HG03135 (cell line): ENCODE results near the gene SPNS1.
"Not testable (repeated sequence)": the region's sequence is repeated elsewhere in the genome, so short reads cannot be mapped to it uniquely, and the experiment has no call there.

Experiments used
- ATAC-seq: cut with Tn5 transposase; IDR thresholded peaks from one replicate; pipeline ENCODE4 v1.9.1; 2021; ENCODE audit warnings: mild to moderate bottlenecking, moderate library complexity; ENCODE audit not compliant: unreplicated experiment

The SPNS1 gene

DNA sequence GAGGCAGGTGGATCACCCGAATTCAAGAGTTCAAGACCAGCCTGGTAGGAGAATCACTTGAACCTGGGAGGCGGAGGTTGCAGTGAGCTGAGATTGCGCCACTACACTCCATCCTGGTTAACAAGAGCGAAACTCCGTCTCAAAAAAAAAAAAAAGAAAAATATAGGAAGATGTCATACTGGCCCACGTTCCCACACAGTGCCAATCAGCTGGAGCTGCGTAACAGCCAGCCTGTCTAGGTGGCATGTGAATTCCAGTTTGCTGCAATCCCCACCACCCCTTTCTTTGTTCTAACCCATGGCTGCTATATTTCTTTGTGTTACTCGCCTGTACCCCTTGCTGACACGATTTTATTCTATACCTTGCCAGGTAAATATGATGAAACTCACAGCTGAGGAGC lies 16.4 kb upstream of the SPNS1 start:
- no peak for ATAC-seq

DNA sequence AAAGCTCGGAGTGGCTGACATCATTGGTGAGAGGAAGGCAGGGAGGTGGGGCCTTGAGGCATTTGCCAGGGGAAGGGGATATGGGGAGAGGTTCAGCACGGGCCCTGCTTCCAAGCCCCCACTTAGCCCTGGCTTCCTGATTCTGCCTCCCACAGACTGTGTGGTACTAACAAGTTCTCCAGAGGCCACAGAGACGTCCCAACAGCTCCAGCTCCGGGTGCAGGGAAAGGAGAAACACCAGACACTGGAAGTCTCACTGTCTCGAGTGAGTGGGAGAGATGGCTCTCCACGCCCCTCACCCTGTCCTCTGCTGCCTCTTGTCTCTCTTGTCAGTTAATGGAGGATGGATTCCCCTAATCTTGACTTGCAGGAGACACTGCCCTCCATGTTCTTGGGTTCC lies 15.7 kb upstream of the SPNS1 start:
- no peak for ATAC-seq

DNA sequence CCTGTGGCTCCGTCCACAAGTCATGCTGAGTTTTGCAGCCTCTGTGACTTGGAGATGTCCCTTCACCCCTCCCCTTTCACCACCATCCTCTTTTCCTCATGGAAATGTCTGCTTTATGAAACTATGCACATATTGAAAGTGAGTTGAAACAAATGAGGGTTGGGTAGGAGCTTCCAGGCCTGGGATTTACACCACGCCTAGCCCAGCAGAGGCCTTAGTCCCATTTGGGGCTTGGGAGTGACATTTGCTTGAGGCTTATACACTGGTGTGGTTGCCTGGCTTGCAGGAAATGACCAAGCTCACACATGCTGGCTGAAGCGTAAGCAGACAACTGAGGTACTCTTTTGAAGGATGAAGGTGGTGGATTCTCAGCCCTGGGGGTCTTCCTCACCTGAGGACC lies 10.5 kb upstream of the SPNS1 start:
- no peak for ATAC-seq

DNA sequence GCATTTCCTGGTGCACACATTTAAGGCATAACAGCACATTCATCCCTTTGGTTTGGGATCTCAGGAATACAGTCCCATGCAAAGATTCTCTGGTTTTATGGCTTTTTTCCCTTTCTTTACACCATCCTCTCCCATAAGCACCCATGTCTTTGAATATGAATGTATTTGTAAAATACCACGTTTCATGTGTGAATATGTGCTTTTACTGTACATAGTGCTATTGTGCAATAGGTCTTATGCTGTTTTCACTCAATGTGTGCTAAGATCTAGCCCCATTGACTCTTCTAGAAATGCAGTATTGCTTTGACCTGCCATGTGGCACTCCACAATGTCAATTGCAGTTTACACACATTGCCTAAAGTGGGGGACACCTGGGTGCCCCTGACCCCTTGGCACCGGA lies 10.1 kb upstream of the SPNS1 start:
- ATAC-seq = no peak

DNA sequence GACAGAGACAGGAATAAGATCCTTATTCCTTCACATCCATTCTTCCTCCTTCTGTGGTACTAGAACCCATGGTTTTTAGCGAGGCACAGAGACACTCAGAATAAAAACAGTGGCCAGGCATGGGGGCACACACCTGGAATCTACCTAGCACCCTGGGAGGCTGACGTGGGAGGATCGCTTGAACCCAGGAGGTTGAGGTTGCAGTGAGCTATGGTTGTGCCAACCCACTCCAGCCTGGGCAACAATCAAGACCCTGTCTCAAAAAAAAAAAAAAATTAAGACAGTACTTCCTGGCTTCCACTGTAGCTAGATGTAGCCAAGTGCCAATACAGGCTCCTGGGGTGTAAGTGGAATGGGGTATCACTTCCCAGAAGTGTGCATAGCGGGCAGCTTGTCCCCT lies 7.4 kb upstream of the SPNS1 start:
- no peak for ATAC-seq

DNA sequence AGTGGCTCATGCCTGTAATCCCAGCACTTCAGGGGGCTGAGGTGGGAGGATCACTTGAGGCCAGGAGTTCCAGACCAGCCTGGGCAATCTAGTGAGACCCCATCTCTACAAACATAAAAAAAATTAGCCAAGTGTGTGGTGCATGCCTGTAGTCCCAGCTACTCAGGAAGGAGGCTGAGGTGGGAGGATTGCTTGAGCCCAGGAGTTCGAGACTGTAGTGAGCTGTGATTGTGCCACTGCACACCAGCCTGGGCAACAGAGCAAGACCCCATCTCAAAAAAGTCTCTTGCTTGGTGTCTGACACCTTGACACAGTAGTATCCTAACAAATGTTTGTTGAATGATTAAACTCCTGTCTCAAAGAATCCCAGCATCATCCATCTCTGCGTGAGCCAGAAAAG lies 4.9 kb upstream of the SPNS1 start:
- ATAC-seq = not testable (repeated sequence)

DNA sequence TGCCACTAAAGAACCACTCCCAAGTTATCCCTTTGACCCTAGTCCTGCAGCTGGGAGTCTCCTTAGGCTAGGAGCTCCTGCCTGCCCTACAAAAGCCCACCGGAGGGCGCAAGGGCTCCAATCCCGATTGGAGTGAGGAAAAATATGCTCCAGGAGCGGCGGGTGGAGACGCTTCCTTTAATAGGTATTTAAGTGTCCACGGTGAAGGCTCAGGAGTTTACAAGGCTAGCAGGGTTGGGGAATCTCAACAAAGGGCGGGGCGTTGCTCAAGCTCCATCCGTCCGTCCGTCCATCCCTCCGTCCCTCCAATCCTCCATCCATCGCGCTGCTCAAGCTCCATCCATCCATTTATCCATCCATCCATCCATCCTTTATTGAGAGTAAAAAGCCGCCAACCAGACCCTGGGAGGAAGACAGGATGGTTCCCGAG lies 556 bp upstream of the SPNS1 start:
- no peak for ATAC-seq

DNA sequence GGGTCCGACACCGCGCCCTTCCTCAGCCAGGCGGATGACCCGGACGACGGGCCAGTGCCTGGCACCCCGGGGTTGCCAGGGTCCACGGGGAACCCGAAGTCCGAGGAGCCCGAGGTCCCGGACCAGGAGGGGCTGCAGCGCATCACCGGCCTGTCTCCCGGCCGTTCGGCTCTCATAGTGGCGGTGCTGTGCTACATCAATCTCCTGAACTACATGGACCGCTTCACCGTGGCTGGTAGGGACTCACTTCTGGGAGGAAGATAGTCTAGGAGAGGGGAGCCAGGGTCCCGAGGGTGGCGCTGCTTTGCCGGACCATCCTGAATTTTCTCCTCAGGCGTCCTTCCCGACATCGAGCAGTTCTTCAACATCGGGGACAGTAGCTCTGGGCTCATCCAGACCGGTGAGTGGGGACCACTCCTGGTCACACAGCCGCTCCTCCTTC lies 601 bp downstream of the SPNS1 start:
- ATAC-seq = peak; percentile 23

DNA sequence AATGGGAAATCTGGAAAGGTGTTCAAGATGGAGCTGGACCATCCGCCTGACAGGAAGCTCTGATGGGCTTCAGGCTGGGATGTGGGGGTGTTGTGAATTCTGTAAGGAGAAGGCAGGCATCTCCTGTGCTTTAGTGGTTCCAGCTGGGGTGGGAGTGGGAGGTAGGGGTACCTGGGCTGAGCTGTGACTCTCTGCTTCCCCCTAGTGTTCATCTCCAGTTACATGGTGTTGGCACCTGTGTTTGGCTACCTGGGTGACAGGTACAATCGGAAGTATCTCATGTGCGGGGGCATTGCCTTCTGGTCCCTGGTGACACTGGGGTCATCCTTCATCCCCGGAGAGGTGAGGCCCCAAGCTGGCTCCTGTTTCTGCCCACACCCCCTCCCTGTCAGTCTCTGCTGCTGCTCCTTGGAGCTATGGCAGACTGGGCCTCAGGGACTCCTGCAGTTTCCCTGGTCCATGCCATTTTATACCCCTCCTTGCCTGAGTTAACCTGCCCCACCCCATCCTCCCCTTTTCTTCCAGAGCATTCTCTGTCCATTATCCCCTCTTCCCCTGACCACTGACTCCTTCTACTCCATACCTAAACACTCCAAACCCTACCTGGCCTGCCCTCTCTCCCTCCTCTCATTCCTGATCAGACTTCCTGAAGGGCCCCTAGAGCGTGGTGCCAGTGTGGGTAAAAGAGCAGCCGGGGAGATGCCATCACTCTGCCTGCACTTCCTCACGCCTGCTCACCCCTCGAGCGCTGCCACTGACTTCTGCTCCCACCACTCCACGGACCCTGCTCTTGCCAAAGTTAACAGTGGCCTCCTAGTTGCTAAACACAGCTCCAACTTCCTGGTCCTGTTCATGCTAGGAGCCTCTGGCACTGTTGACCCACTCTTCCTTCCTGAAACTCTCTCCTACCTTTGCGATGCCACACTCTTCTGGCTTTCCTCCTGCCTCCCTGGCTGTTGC lies 3.4 kb downstream of the SPNS1 start:
- no peak for ATAC-seq

DNA sequence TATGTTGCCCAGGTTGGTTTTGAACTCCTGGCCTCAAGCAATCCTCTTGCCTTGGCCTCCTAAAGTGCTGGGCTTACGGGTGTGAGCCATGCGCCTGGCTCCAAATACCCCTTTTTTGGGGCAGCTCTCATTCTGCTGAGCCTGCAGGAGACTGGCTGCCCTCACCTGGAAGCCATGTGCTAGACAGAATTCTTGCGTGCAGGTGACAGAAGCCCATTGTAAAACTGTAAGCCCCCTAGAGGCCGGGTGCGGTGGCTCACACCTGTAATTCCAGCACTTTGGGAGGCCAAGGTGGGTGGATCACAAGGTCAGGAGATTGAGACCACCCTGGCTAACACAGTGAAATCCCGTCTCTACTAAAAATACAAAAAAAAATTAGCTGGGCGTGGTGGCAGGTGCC lies 5.8 kb downstream of the SPNS1 start:
- ATAC-seq = not testable (repeated sequence)

DNA sequence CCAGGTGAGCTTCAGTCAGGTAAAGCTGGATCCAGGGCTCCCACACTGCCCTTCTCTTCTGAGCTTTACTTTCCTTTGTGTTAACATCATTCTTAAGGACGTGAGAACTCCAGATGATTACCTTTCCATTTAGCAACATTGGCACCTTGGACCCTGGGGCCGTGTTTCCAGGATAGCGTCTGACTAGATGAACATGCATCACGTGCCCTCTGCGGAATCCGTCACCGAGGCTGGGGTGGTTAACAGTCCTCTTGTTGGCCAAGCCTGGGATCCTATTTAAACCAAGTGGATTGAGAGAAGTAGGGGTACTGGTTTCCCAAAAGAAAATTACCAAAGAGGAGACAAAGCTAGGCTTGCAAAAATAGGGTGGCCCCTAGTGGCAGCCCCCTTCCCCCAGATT lies 6.4 kb downstream of the SPNS1 start:
- ATAC-seq = no peak

DNA sequence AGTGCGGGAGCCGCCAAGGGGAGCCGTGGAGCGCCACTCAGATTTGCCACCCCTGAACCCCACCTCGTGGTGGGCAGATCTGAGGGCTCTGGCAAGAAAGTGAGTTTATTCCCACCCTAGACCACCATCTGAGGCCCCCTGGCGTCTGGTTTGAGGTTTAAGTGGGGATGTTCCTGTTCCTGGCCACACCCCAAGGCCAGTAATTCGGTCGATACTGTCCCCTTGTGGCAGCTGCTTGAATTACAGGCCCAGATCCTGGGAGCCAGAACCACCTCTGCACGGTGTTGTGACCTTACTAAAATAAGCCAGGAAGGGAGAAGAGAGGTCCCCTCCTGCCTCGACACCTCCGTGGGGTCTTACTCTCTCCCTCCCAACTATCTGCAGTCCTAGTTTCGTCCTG lies 6.9 kb downstream of the SPNS1 start:
- ATAC-seq = no peak

DNA sequence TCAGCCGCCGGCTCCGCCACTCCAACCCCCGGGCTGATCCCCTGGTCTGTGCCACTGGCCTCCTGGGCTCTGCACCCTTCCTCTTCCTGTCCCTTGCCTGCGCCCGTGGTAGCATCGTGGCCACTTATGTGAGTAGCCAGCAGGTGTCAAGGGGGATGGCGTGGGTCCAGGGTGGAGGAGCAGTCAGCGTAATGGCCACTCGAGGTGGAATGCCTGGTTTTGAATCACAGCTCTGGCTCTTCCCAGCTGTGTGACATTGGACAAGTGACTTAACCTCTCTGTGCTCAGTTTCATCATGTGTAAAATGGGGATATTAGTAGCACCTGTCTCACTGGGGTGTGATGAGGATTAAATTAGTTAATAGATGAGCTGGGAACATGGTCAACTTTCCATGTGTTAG lies 7.8 kb downstream of the SPNS1 start:
- ATAC-seq = no peak

DNA sequence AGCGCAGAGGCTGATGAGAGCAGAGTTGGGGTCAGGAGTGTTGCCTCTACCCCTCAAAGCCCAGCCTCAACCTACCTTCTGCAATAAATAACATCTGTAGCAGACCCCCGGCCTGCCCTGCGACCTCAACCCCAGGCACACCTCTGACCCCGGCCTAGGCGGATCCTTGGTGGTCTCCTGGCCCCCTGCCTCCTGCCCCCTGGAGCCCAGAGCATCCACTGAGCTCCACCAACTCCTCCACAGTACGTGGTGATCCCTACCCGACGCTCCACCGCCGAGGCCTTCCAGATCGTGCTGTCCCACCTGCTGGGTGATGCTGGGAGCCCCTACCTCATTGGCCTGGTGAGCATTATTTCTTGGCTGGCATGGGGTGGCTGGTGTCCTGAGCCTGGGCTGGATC lies 8.4 kb downstream of the SPNS1 start:
- ATAC-seq = no peak

DNA sequence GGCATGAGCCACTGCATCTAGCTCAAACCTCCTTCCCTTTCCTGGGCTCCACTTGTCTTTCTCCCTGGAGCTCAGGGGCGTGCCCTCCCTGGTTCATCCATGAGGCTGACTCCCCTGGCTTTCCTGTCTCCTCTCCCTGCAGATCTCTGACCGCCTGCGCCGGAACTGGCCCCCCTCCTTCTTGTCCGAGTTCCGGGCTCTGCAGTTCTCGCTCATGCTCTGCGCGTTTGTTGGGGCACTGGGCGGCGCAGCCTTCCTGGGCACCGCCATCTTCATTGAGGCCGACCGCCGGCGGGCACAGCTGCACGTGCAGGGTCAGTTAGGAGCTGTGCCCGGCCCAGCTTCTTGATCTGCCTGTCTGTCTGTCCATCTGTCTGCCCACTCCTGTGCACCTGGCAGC lies 9.1 kb downstream of the SPNS1 start:
- no peak for ATAC-seq

DNA sequence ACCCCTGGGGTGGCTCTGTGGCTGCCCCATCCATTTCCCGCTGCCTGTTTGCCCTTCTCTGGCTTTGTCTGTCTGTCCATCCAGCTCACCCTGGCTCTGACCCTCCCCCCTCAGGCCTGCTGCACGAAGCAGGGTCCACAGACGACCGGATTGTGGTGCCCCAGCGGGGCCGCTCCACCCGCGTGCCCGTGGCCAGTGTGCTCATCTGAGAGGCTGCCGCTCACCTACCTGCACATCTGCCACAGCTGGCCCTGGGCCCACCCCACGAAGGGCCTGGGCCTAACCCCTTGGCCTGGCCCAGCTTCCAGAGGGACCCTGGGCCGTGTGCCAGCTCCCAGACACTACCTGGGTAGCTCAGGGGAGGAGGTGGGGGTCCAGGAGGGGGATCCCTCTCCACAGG lies 9.5 kb downstream of the SPNS1 start:
- ATAC-seq = no peak

DNA sequence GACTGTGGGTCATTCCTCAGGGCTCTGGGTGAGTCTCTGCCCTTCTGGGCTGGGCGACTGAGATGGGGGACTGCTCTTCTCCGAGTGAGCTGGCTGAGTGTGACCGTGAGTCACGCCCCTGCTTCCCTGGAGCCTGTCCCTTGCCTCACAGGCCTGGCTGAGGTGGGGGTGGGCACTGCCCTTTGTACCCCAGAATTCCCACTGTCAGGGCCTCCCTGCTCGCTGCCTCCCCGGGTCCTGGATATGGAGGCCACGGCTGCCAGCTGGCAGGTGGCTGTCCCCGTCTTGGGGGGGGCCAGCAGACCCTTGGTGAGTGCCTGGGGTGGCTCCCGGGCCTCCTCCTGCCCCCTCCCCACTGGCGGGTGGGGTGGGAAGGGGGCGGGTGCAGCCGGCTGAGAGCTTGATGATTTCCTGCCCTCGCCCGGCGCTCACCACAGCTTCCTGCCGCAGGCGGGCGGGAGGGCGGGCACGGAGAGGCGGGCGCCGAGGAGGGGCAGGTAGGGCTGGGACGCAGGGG lies 10.1 kb downstream of the SPNS1 start, which contains the start of gene LAT:
Gene LAT (plus strand): TSS at position 434 of the 517 bp plus-strand sequence. CDS start 366 bp downstream, outside the sequence.
- no peak for ATAC-seq

DNA sequence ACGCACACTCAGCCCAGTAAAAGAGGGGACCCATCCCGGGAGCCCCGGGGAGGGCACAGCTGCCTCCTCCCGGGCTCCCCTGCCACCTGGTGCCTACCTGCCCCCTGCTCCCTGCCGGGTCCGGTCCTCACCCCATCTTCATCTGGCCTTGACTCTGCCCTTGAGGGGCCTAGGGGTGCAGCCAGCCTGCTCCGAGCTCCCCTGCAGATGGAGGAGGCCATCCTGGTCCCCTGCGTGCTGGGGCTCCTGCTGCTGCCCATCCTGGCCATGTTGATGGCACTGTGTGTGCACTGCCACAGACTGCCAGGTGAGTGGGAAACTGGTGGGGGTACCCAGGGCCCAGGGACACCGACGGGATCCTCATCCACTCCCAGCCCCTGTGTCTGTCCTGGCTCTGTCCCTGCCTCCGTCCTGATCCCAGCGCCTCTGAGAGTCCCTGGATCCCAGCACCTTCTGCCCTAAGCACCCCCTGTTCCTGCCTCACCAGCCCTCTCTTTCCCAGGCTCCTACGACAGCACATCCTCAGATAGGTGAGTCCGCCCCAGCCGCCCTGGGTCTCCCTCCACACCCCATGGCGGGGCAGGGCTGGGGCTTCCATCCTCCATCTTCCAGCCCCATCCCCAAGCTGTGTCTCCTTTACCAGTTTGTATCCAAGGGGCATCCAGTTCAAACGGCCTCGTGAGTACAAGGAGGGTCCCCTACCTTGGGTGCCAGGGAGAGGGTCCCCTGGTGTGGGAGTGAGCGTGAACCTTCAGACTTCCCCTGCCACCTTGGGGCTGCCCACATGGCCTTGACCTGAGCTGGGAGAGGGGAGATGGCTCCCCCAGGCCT lies 10.8 kb downstream of the SPNS1 start:
- ATAC-seq = no peak

DNA sequence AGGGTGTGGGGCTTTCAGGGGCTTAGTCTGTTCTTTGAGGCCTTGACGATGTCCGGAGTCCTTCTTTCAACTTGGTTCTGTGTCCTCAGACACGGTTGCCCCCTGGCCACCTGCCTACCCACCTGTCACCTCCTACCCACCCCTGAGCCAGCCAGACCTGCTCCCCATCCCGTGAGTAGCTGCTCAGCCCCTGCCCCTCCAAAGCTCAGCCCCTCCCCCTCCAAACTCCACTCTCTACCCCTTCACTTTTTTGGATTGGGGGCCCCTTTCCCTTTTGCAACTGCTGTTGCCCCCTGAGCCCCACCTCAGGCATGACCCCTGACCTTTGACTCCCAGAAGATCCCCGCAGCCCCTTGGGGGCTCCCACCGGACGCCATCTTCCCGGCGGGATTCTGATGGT lies 11.5 kb downstream of the SPNS1 start:
- ATAC-seq = no peak

DNA sequence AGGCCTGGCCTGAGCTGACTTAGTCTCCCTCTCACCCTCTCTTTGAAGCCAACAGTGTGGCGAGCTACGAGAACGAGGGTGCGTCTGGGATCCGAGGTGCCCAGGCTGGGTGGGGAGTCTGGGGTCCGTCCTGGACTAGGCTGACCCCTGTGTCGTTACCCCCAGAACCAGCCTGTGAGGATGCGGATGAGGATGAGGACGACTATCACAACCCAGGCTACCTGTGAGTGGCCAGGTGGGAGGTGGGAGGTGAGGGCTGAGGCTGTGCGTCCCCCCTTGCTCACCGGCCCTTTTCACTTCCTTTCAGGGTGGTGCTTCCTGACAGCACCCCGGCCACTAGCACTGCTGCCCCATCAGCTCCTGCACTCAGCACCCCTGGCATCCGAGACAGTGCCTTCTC lies 11.9 kb downstream of the SPNS1 start:
- ATAC-seq = no peak

DNA sequence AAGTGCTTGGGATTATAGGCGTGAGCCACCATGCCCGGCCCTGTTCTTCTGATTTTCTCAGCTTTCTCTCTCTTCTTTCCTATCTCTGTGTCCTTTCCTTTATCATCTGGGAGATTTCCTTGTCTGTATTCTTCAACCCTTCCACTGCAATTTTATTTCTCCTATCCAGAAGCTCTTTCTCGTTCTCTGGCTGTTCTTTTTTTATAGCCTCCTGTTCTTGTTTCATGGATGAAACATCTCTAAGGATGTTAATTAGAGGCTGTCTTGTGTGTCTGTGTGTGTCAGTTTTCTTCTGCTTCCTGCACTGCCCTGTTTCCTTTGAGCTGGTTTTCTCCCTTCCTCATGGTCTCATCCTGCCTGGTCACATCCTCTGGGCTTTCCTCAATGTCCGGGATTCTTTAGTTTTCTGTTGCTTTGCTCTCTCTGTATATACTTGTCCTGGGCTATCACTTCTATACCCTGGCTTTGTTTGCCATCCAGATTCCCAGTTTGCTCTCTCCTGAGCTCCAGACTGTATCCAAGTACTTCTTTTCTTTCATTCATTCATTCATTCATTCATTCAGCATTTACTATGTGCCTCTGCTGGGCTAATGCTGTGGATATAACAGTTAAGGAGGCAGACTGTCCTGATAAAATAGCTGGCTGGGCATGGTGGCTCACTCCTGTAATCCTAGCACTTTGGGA lies 12.7 kb downstream of the SPNS1 start:
- no peak for ATAC-seq
